ENCODE measurements around the gene PAX7. TPM values are rescaled to one million over a fixed set of nuclear protein-coding genes. Genes with fewer than 3 reads are reported as not detected.
A peak's percentile ranks its signal among the peaks of the same experiment; 100 is the strongest.

PAX7 gene
- total RNA-seq, 2 donors from 2014 or later, result 0.32 TPM; not detected in 1

DNA sequence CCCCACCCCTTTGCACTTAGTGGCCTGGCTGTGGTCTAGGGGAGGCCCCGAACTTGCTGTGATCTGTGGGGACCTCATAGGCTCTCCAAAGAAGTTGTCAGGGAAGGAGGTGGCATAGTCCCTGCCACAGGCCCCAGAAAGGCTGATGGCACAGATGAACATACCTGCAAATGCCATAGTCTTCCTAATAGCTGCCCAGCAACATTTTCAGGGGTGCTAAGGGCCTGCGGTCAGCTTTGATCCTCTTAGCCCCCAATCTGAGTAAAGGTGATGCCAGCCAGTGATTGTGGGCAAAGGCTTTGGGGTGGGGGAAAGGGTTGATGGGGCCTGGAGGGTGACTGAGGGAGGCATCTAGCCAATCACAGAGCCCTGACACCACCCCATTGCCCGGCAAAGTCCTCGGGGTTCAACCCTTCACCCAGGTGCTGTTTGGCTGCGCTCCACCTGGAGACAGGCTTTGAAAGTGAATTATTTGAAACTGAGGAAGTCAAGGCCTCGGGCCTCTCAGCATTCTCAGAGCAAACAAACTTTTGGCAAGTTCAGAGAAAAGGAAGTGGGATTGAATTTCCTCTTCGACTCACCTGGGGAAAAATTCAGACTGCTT is 35.8 kb downstream of the PAX7 start:
- Histone ChIP-seq H3K9me3 (no peaks in the 10 kb centered on the region), H3K4me3 (no peak overlapping the region), H3K4me1 (replicated peaks) (peaks cover 11% of the 10 kb centered on the region), H3K27me3 (replicated peaks; ENCODE audit: insufficient read depth) (no peaks in the 10 kb centered on the region), H3K36me3 (no peaks in the 10 kb centered on the region), H3K27ac (peak overlapping the region in 1 of 2 donors; percentile 11)
- TF ChIP-seq POLR2AphosphoS5 (IDR thresholded peaks at IDR 0.05), result peak; percentile 32
- TF ChIP-seq POLR2A (IDR thresholded peaks at IDR 0.05), result no peak
- intact Hi-C loops (cut with DNase I), result no loop called here
- 58% methylated on average over 7 of the region's 7 CpGs for WGBS
- DNase-seq (ENCODE audit: low spot score), result peak; percentile 53

DNA sequence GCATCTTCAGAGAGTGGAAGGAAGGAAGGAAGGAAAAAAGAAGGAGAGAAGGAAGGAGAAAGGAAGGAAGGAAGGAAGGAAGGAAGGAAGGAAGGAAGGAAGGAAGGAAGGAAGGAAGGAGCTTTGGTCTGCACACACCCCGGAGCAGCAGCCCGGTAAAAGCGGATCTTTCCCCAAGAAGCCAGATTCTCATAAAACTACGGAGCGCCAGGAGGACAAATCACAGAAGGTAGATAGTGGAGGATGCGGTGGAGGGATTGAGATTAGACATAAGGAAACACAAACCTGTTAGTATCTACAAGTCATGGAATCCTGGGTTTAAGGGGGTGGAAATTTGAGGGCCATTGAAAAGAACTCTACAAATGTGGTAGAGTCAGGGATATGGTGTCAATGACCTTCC is 36.7 kb downstream of the PAX7 start:
- TF ChIP-seq POLR2AphosphoS5 (IDR thresholded peaks at IDR 0.05) (no peak), POLR2A (IDR thresholded peaks at IDR 0.05) (no peak)
- TF ChIP-seq, protein P1, sequence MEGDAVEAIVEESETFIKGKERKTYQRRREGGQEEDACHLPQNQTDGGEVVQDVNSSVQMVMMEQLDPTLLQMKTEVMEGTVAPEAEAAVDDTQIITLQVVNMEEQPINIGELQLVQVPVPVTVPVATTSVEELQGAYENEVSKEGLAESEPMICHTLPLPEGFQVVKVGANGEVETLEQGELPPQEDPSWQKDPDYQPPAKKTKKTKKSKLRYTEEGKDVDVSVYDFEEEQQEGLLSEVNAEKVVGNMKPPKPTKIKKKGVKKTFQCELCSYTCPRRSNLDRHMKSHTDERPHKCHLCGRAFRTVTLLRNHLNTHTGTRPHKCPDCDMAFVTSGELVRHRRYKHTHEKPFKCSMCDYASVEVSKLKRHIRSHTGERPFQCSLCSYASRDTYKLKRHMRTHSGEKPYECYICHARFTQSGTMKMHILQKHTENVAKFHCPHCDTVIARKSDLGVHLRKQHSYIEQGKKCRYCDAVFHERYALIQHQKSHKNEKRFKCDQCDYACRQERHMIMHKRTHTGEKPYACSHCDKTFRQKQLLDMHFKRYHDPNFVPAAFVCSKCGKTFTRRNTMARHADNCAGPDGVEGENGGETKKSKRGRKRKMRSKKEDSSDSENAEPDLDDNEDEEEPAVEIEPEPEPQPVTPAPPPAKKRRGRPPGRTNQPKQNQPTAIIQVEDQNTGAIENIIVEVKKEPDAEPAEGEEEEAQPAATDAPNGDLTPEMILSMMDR (IDR thresholded peaks at IDR 0.05), result no peak
- intact Hi-C loops (cut with DNase I), result no loop called here
- no peak for DNase-seq (ENCODE audit: low spot score)
- no peaks in the 10 kb centered on the region for H3K9me3 ChIP-seq
- WGBS, result 78% methylated on average over 6 of the region's 6 CpGs
- no peaks in the 10 kb centered on the region for H3K36me3 ChIP-seq
- peaks cover 11% of the 10 kb centered on the region for H3K4me1 ChIP-seq (replicated peaks)
- no peaks in the 10 kb centered on the region for H3K27me3 ChIP-seq (replicated peaks; ENCODE audit: insufficient read depth)
- no peak overlapping the region for H3K4me3 ChIP-seq
- H3K27ac ChIP-seq, result no peak overlapping the region

DNA sequence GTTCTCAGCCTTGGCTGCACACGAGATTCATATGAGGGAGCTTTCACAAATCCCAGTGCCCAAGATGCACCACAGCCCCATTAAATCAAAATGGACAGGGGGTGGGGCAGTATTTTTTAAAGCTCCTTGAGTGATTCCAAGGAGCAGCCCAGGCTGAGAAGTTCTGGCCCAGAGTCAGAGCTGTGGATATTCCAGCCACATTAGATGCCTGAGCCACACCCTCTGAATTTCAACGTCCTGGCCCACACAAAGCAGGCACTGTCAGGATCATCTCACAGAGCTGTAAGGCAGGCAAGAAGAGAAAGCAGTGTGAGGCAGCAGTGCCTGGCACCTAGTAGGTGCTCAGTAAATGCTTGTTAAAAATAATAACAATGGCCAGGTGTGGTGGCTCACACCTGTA is 37.4 kb downstream of the PAX7 start:
- no peak overlapping the region for H3K27ac ChIP-seq
- no peaks in the 10 kb centered on the region for H3K9me3 ChIP-seq
- H3K4me1 ChIP-seq (replicated peaks), result peaks cover 11% of the 10 kb centered on the region
- TF ChIP-seq POLR2AphosphoS5 (IDR thresholded peaks at IDR 0.05), result peak; percentile 11
- TF ChIP-seq POLR2A (IDR thresholded peaks at IDR 0.05), result no peak
- TF ChIP-seq, protein P1 (IDR thresholded peaks at IDR 0.05), result no peak
- H3K27me3 ChIP-seq (replicated peaks; ENCODE audit: insufficient read depth), result no peaks in the 10 kb centered on the region
- H3K36me3 ChIP-seq, result no peaks in the 10 kb centered on the region
- peak; percentile 48 for DNase-seq (ENCODE audit: low spot score)
- intact Hi-C loops (cut with DNase I), result no loop called here
- 21% methylated on average over 2 of the region's 2 CpGs for WGBS
- no peak overlapping the region for H3K4me3 ChIP-seq

DNA sequence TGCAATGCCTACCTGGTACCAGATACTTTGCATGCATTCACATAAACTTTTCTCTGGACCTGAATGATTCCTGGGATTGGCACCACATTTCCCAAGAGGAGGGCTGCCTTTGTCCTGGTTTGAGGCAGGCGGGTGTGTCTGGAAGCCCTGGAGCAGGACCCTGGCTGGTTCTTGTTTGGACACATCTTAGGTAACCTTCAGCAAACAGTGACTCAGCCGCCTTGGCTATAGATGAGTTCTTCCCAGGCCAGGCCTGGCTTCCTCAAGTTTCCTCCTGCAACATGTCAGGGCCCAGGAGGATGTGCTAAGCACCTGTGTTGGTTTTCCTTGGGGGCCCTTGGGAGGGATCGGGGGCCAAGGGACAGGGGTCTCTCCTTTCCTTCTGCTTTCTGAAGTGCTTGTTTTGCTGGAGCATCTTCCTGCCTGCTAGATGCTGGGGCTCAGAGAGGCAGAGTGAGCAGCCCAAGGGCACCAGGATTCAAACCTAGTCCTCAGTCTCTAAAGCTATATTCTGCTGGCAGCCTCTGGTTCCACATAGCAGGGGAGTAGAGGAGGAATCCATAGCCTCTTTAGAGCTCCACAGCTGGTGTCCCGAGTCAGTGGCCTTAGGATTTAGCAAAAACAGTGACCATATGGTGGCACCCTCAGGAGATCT is 38.2 kb downstream of the PAX7 start:
- intact Hi-C loops (cut with DNase I), result no loop called here
- Histone ChIP-seq H3K9me3 (no peaks in the 10 kb centered on the region), H3K27me3 (replicated peaks; ENCODE audit: insufficient read depth) (no peaks in the 10 kb centered on the region), H3K4me3 (no peak overlapping the region), H3K4me1 (replicated peaks) (peaks cover 11% of the 10 kb centered on the region), H3K27ac (peak overlapping the region in 1 of 2 donors; percentile 13), H3K36me3 (no peaks in the 10 kb centered on the region)
- peak; percentile 89 for DNase-seq (ENCODE audit: low spot score)
- WGBS, result 19% methylated on average over 4 of the region's 4 CpGs
- TF ChIP-seq POLR2AphosphoS5 (IDR thresholded peaks at IDR 0.05) (peak; percentile 78), POLR2A (IDR thresholded peaks at IDR 0.05) (no peak)

DNA sequence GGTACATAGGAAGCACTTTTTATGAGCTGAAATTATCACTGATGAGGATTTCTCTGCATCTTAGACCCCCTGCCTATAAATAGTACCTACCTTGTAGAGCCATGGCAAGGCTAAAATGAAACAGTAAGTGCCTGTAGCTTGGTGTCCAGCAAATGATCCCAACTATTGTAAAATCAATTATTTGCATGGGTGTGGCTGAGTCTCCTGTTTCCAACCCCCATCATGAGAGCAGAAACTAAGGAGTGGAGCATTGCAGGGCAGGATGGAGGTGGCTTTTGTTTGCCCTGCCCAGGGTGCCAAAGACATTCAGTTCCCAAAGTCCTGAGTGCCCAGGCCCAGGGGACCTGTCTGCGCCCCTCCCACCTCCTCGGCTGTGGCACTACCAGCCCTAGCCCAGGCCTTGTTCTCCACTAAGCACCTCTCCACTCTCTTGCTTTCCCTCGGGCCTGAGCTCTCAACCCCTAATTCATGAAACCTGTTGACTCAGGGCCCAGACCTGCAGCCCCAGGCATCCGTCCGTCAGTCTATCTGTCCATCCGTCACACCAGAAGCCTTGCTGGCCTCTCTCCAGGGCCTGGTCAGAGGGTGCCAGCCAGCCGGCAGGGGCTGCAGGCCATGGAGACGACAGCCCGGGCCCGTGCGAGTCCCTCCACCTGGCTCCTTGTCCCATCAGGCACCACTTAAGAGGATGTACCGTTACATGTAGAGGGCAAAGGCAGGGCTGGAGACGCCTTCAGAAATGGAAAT is 39.6 kb downstream of the PAX7 start:
- H3K4me1 ChIP-seq (replicated peaks), result peaks cover 11% of the 10 kb centered on the region
- H3K27me3 ChIP-seq (replicated peaks; ENCODE audit: insufficient read depth), result no peaks in the 10 kb centered on the region
- 56% methylated on average over 13 of the region's 13 CpGs for WGBS
- no peaks in the 10 kb centered on the region for H3K36me3 ChIP-seq
- H3K9me3 ChIP-seq, result no peaks in the 10 kb centered on the region
- H3K4me3 ChIP-seq, result no peak overlapping the region
- no peak for DNase-seq (ENCODE audit: low spot score)
- TF ChIP-seq, protein P1 (IDR thresholded peaks at IDR 0.05), result no peak
- TF ChIP-seq POLR2AphosphoS5 (IDR thresholded peaks at IDR 0.05), result no peak
- no peak for TF ChIP-seq POLR2A (IDR thresholded peaks at IDR 0.05)
- peak overlapping the region in 1 of 2 donors; percentile 4 for H3K27ac ChIP-seq
- intact Hi-C loops (cut with DNase I), result no loop called here

Data from prostate gland (tissue), 2 donors.